ENCODE results near the gene PTGFRN. TPM values are rescaled to one million over a fixed set of nuclear protein-coding genes. Genes with fewer than 3 reads are reported as not detected.

Gene PTGFRN
- polyA plus RNA-seq, 1 donor from 2014 or later: 20.1 TPM

DNA sequence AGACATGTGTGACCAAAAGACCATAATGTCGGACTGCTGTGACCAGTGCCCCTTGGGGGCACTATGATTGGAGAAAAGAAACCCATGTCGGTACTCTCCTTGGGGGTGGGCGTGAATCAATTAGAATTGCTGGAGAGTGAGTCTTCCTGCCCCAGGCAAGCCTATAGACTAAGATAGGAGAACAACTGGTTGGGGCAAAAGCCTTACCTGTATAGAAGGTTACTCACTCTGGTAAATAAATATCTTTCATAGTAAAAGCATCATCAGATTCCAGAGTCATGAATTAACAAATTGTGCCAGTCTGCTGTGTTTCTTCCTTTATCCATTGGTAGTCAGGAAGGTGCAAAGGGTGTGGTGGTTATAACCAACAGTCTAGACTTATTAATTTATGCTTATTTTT lies 2.9 kb upstream of the PTGFRN start:
- no peaks in the 10 kb centered on the region for H3K9me3 ChIP-seq (ENCODE audit: low read length)
- H3K36me3 ChIP-seq (ENCODE audit: insufficient read depth, low read length): no peaks in the 10 kb centered on the region
- H3K27ac ChIP-seq (ENCODE audit: low read length): no peak overlapping the region
- no peaks in the 10 kb centered on the region for H4K20me1 ChIP-seq (ENCODE audit: insufficient read depth)
- no peaks in the 10 kb centered on the region for H3K27me3 ChIP-seq (ENCODE audit: insufficient read depth, low read depth, low read length)
- TF ChIP-seq TAF1 (IDR thresholded peaks at IDR 0.05; ENCODE audit: low read depth): no peak
- TF ChIP-seq SMC3 (conservative IDR thresholded peaks at IDR 0.05; ENCODE audit: poor library complexity): no peak
- TF ChIP-seq MXI1 (conservative IDR thresholded peaks at IDR 0.05; ENCODE audit: poor library complexity, severe bottlenecking): no peak
- TF ChIP-seq EZH2 (IDR thresholded peaks at IDR 0.05; ENCODE audit: borderline replicate concordance, insufficient read depth, low read length, poor library complexity, severe bottlenecking): no peak
- TF ChIP-seq, protein P1, sequence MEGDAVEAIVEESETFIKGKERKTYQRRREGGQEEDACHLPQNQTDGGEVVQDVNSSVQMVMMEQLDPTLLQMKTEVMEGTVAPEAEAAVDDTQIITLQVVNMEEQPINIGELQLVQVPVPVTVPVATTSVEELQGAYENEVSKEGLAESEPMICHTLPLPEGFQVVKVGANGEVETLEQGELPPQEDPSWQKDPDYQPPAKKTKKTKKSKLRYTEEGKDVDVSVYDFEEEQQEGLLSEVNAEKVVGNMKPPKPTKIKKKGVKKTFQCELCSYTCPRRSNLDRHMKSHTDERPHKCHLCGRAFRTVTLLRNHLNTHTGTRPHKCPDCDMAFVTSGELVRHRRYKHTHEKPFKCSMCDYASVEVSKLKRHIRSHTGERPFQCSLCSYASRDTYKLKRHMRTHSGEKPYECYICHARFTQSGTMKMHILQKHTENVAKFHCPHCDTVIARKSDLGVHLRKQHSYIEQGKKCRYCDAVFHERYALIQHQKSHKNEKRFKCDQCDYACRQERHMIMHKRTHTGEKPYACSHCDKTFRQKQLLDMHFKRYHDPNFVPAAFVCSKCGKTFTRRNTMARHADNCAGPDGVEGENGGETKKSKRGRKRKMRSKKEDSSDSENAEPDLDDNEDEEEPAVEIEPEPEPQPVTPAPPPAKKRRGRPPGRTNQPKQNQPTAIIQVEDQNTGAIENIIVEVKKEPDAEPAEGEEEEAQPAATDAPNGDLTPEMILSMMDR (IDR thresholded peaks at IDR 0.05; ENCODE audit: poor library complexity, severe bottlenecking): no peak
- no peak for TF ChIP-seq POLR2AphosphoS5 (IDR thresholded peaks at IDR 0.05)
- TF ChIP-seq, protein P2, sequence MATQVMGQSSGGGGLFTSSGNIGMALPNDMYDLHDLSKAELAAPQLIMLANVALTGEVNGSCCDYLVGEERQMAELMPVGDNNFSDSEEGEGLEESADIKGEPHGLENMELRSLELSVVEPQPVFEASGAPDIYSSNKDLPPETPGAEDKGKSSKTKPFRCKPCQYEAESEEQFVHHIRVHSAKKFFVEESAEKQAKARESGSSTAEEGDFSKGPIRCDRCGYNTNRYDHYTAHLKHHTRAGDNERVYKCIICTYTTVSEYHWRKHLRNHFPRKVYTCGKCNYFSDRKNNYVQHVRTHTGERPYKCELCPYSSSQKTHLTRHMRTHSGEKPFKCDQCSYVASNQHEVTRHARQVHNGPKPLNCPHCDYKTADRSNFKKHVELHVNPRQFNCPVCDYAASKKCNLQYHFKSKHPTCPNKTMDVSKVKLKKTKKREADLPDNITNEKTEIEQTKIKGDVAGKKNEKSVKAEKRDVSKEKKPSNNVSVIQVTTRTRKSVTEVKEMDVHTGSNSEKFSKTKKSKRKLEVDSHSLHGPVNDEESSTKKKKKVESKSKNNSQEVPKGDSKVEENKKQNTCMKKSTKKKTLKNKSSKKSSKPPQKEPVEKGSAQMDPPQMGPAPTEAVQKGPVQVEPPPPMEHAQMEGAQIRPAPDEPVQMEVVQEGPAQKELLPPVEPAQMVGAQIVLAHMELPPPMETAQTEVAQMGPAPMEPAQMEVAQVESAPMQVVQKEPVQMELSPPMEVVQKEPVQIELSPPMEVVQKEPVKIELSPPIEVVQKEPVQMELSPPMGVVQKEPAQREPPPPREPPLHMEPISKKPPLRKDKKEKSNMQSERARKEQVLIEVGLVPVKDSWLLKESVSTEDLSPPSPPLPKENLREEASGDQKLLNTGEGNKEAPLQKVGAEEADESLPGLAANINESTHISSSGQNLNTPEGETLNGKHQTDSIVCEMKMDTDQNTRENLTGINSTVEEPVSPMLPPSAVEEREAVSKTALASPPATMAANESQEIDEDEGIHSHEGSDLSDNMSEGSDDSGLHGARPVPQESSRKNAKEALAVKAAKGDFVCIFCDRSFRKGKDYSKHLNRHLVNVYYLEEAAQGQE (IDR thresholded peaks at IDR 0.05; ENCODE audit: borderline replicate concordance): no peak
- TF ChIP-seq EP300 (conservative IDR thresholded peaks at IDR 0.05; ENCODE audit: poor library complexity, severe bottlenecking): no peak
- no peak for TF ChIP-seq RAD21 (conservative IDR thresholded peaks at IDR 0.05)
- H3K4me3 ChIP-seq (ENCODE audit: low read length): no peak overlapping the region
- H2AFZ ChIP-seq (ENCODE audit: low read depth, low read length): no peak overlapping the region
- no peak overlapping the region for H3K4me2 ChIP-seq (ENCODE audit: low read length)
- peaks cover 6% of the 10 kb centered on the region for H3K79me2 ChIP-seq (replicated peaks; ENCODE audit: insufficient read depth, low read length)
- H3F3A ChIP-seq (ENCODE audit: insufficient read depth, low read length, poor library complexity, severe bottlenecking): no peaks in the 10 kb centered on the region
- H3K9me2 ChIP-seq (ENCODE audit: insufficient read depth, low read length): no peaks in the 10 kb centered on the region
- no peak overlapping the region for H3K9ac ChIP-seq (ENCODE audit: low read length)

DNA sequence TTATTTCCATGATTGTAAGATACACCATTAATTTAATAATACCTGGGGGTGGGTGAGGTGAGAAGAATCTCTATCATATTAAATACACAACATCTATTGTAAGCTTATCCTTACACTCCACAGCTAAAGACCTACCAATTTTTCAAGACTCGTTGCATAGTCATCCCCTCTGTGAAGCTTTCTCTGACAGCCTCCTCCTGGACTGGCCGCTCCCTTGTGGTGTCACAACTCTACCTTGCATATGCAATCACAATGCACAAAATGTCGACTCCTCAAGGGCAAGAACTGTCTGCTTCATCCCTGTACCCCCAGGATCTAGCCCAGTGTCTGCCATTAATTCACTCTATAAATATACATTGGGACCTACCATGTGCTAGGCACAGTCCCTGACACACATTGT lies 2.4 kb upstream of the PTGFRN start:
- Histone ChIP-seq H3K4me2 (ENCODE audit: low read length) (no peak overlapping the region), H3K27me3 (ENCODE audit: insufficient read depth, low read depth, low read length) (no peaks in the 10 kb centered on the region), H3K9me2 (ENCODE audit: insufficient read depth, low read length) (no peaks in the 10 kb centered on the region), H3K27ac (ENCODE audit: low read length) (no peak overlapping the region), H3K9me3 (ENCODE audit: low read length) (no peaks in the 10 kb centered on the region), H3K79me2 (replicated peaks; ENCODE audit: insufficient read depth, low read length) (peaks cover 6% of the 10 kb centered on the region), H2AFZ (ENCODE audit: low read depth, low read length) (no peak overlapping the region), H4K20me1 (ENCODE audit: insufficient read depth) (no peaks in the 10 kb centered on the region), H3K4me3 (ENCODE audit: low read length) (no peak overlapping the region), H3F3A (ENCODE audit: insufficient read depth, low read length, poor library complexity, severe bottlenecking) (no peaks in the 10 kb centered on the region), H3K36me3 (ENCODE audit: insufficient read depth, low read length) (no peaks in the 10 kb centered on the region), H3K9ac (ENCODE audit: low read length) (no peak overlapping the region)
- TF ChIP-seq EP300 (conservative IDR thresholded peaks at IDR 0.05; ENCODE audit: poor library complexity, severe bottlenecking) (no peak), EZH2 (IDR thresholded peaks at IDR 0.05; ENCODE audit: borderline replicate concordance, insufficient read depth, low read length, poor library complexity, severe bottlenecking) (no peak), TAF1 (IDR thresholded peaks at IDR 0.05; ENCODE audit: low read depth) (no peak), SMC3 (conservative IDR thresholded peaks at IDR 0.05; ENCODE audit: poor library complexity) (no peak), POLR2AphosphoS5 (IDR thresholded peaks at IDR 0.05) (no peak), MXI1 (conservative IDR thresholded peaks at IDR 0.05; ENCODE audit: poor library complexity, severe bottlenecking) (no peak), RAD21 (conservative IDR thresholded peaks at IDR 0.05) (no peak)
- TF ChIP-seq, protein P2 (IDR thresholded peaks at IDR 0.05; ENCODE audit: borderline replicate concordance): no peak
- TF ChIP-seq, protein P1 (IDR thresholded peaks at IDR 0.05; ENCODE audit: poor library complexity, severe bottlenecking): no peak
